MCF 10A (cell line): Measurements from ENCODE around the gene SDC1. TPM values are rescaled to one million over a fixed set of nuclear protein-coding genes. Genes with fewer than 3 reads are reported as not detected.
A peak's percentile ranks its signal among the peaks of the same experiment; 100 is the strongest.

Experiments used
- BruUV-seq: library from RNA; stranded (reverse); fragments of 400-500 nt; replicated peaks from 2 replicates; lab custom pipeline; 2021; lab: Mats Ljungman, UMichigan
- CTCF ChIA-PET: fragments of 300-600 bp; sonication (Branson Sonifier 250); formaldehyde crosslinking; extraction: SDS; loops from one replicate; lab custom pipeline; 2021; ENCODE audit warnings: antibody characterized with exemption, inconsistent platforms; lab: Yijun Ruan, JAX
- POLR2A ChIA-PET: fragments of 300-600, 350-650 bp; sonication (Branson Sonifier 250); formaldehyde crosslinking; extraction: SDS; loops from one replicate; lab custom pipeline; 2020; ENCODE audit warnings: antibody characterized with exemption, inconsistent platforms; lab: Yijun Ruan, JAX
- DNase-seq: peaks from one replicate; pipeline ENCODE4 v3.0.0-alpha.2; 2018; ENCODE audit not compliant: unreplicated experiment
- H3K27ac Mint-ChIP-seq: one replicate; pipeline ENCODE4 v1.8.0; 2022; ENCODE audit warnings: mild to moderate bottlenecking, low read depth, mixed read lengths; ENCODE audit not compliant: unreplicated experiment
- H3K27me3 Mint-ChIP-seq: one replicate; pipeline ENCODE4 v1.8.0; 2022; ENCODE audit warnings: mixed read lengths; ENCODE audit not compliant: insufficient read depth, unreplicated experiment
- H3K36me3 Mint-ChIP-seq: one replicate; pipeline ENCODE4 v1.8.0; 2022; ENCODE audit warnings: mild to moderate bottlenecking, moderate library complexity, mixed read lengths; ENCODE audit not compliant: insufficient read depth, unreplicated experiment
- H3K4me1 Mint-ChIP-seq: one replicate; pipeline ENCODE4 v1.8.0; 2022; ENCODE audit warnings: mixed read lengths; ENCODE audit not compliant: insufficient read depth, unreplicated experiment
- H3K4me3 Mint-ChIP-seq: one replicate; pipeline ENCODE4 v1.8.0; 2022; ENCODE audit warnings: mild to moderate bottlenecking, moderate library complexity, mixed read lengths; ENCODE audit not compliant: unreplicated experiment
- H3K9me3 Mint-ChIP-seq: one replicate; pipeline ENCODE4 v1.8.0; 2022; ENCODE audit warnings: mixed read lengths; ENCODE audit not compliant: unreplicated experiment
- intact Hi-C: fragments of 100-400 bp; cut with micrococcal nuclease; formaldehyde crosslinking; loops from 2 replicates; pipeline ENCODE4 v1.14.1; 2022
- total RNA-seq: library from RNA; stranded (reverse); gene quantifications from 2 replicates; pipeline ENCODE4 v1.2.3, GENCODE V29; 2022
- TF ChIP-seq, protein P1 (sequence below): fragments of 200-600 bp; IDR thresholded peaks from one replicate; pipeline ENCODE4 v1.8.0; 2022; ENCODE audit warnings: antibody characterized with exemption, mild to moderate bottlenecking; ENCODE audit not compliant: unreplicated experiment

SDC1 gene
- total RNA-seq, 1 experiment from 2014 or later: 232 TPM

GRCh38 chr2:20205915-20206524 lies 18.9 kb downstream of the SDC1 start:
- intact Hi-C loops: no loop called here
- CTCF ChIA-PET: interaction anchor here (1.1 to 6.4 kb wide), 10 partner anchors 16 to 103 kb away, joined by 4 to 46 read pairs (median 10); partner anchors contain the start of gene SDC1
- H3K27me3 Mint-ChIP-seq: no peaks in the 10 kb centered on the region

GRCh38 chr2:20205069-20205468 lies 19.9 kb downstream of the SDC1 start:
- ChIA-PET CTCF (interaction anchor here (0.6 to 6.4 kb wide), 15 partner anchors 14 to 102 kb away, joined by 3 to 46 read pairs (median 6); partner anchors contain the start of gene SDC1), POLR2A (interaction anchor here (0.7 to 13.0 kb wide), 4 partner anchors 14 to 58 kb away, joined by 3 to 222 read pairs (median 8); partner anchors contain the start of gene SDC1)
- Mint-ChIP-seq H3K4me1 (peaks cover 35% of the 10 kb centered on the region), H3K27ac (no peak overlapping the region), H3K36me3 (peaks cover 65% of the 10 kb centered on the region), H3K9me3 (no peaks in the 10 kb centered on the region), H3K4me3 (no peak overlapping the region), H3K27me3 (no peaks in the 10 kb centered on the region)
- TF ChIP-seq, protein P1, sequence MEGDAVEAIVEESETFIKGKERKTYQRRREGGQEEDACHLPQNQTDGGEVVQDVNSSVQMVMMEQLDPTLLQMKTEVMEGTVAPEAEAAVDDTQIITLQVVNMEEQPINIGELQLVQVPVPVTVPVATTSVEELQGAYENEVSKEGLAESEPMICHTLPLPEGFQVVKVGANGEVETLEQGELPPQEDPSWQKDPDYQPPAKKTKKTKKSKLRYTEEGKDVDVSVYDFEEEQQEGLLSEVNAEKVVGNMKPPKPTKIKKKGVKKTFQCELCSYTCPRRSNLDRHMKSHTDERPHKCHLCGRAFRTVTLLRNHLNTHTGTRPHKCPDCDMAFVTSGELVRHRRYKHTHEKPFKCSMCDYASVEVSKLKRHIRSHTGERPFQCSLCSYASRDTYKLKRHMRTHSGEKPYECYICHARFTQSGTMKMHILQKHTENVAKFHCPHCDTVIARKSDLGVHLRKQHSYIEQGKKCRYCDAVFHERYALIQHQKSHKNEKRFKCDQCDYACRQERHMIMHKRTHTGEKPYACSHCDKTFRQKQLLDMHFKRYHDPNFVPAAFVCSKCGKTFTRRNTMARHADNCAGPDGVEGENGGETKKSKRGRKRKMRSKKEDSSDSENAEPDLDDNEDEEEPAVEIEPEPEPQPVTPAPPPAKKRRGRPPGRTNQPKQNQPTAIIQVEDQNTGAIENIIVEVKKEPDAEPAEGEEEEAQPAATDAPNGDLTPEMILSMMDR: no peak
- no peak for DNase-seq
- no TSS peak for BruUV-seq
- intact Hi-C loops: no loop called here

More at GRCh38 chr2:20205915-20206524, 18.9 kb downstream of the SDC1 start:
- peak; percentile 58 for DNase-seq
- TF ChIP-seq, protein P1: peak; percentile 11
- Mint-ChIP-seq H3K27ac (peak overlapping the region; percentile 94), H3K36me3 (peaks cover 55% of the 10 kb centered on the region), H3K4me3 (no peak overlapping the region), H3K9me3 (no peaks in the 10 kb centered on the region), H3K4me1 (peaks cover 45% of the 10 kb centered on the region)
- no TSS peak for BruUV-seq
- POLR2A ChIA-PET: interaction anchor here (0.6 to 13.0 kb wide), 6 partner anchors 12 to 26 kb away, joined by 3 to 222 read pairs (median 6); partner anchors contain the start of gene SDC1

DNA sequence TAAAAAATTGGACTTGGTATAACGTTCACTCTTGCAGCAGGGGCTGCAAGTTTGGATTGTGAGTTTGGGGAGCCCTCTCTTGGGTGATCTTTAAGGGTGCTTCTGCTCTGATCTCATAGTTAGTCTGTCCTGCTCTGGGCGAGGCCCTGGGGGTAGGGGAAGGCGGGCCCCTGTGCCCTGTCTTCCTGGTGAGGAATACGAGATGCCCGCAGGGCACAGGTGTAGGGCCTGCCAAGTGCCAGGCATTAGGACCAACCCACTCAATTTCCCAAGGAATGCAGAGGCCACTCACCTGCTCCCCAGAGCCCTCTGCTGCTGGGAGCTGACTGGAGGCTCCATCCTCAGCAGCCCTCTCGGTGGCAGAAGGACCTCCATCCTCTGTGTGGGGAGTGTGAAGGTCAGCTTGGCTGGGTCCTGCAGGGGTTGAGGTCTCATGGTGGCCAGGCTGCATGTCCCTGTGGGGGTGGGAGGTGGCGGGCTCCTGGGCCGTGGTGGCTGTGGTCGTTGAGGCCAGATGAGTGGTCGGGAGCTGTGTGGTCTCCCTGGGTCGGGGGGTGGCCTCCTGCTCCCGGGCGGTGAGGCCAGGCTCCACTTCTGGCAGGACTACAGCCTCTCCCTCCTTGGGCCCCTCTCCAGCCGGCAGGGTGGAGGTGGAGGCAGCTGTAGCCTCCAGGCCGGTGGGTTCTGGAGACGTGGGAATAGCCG lies 21.3 kb downstream of the SDC1 start:
- Mint-ChIP-seq H3K4me1 (peaks cover 36% of the 10 kb centered on the region), H3K27ac (no peak overlapping the region), H3K36me3 (peaks cover 65% of the 10 kb centered on the region), H3K9me3 (no peaks in the 10 kb centered on the region), H3K27me3 (no peaks in the 10 kb centered on the region), H3K4me3 (no peak overlapping the region)
- TF ChIP-seq, protein P1: no peak
- CTCF ChIA-PET: interaction anchor here (0.7 to 6.4 kb wide), 11 partner anchors 9 to 191 kb away, joined by 3 to 46 read pairs (median 5); partner anchors contain the start of gene SDC1
- no peak for DNase-seq
- intact Hi-C loops: no loop called here
- POLR2A ChIA-PET: interaction anchor here (0.6 to 0.9 kb wide), 2 partner anchors 13 to 48 kb away, joined by 3 read pairs; no protein-coding TSS in a partner anchor
- BruUV-seq: no TSS peak

- TF ChIP-seq, protein P1: no peak
- no TSS peak for BruUV-seq
- H3K9me3 Mint-ChIP-seq: no peaks in the 10 kb centered on the region
- H3K36me3 Mint-ChIP-seq: peaks cover 61% of the 10 kb centered on the region
- ChIA-PET POLR2A (interaction anchor here (2.3 kb wide), 1 partner anchor 10 kb away, joined by 7 read pairs; no protein-coding TSS in a partner anchor), CTCF (interaction anchor here (0.8 to 6.4 kb wide), 8 partner anchors 8 to 190 kb away, joined by 3 to 46 read pairs (median 4); partner anchors contain the start of gene SDC1)
- H3K27me3 Mint-ChIP-seq: no peaks in the 10 kb centered on the region
- intact Hi-C loops: no loop called here
- no peak overlapping the region for H3K27ac Mint-ChIP-seq
- no peak overlapping the region for H3K4me3 Mint-ChIP-seq
- DNase-seq: no peak
- peaks cover 33% of the 10 kb centered on the region for H3K4me1 Mint-ChIP-seq
These were observed 21.9 kb downstream of the SDC1 start for GRCh38 chr2:20203072-20203471.
